Measurements from ENCODE around the gene NFIX.

The NFIX gene

GRCh38 chr19:12987190-12987589, 8.1 kb upstream of the NFIX start:
- DNase-seq (ENCODE audit: low read depth in 2 of 2, low spot score in 1 of 2), result no peak

DNA sequence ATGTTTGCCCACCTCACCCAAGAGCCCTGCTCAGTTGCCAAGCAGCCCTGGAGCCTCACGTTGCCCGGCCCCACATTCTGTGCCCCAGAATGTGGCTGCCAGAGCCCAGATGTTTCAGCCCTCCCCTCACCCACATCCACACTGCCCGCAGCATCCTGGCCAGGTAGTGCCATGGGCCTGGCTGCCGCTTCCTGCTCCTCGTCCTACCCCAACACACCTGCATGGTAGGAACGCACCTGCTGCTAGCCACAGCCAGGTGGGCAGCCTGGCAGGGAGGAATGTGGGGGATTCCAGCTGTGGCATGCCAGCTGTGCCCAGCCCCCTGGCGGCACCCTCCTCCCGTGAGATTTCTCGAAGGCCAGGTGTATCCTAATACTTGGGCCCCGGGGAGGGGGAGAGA, 7.5 kb upstream of the NFIX start:
- no peak for DNase-seq (ENCODE audit: low read depth in 2 of 2, low spot score in 1 of 2)

DNA sequence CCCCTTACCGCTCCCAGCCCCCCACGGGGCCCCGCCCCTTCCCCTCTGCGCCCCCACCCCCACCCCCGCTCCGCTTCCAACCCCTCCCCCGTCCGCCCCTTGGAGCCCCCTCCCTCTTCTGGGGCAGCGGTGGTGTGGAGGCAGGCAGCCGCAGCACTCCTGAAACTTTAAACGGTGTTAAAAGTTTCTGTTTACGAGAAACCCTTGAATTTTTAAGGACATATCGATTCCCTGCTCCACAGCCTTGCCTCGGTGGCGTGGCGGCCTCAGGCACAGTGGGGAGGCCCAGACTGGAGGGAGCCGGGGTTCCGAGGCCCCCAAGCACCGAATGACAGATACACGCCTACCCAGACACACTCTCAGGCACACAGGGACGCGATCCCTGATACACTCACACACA, 4.8 kb upstream of the NFIX start:
- no peak for DNase-seq (ENCODE audit: low read depth in 2 of 2, low spot score in 1 of 2)

- DNase-seq (ENCODE audit: low read depth in 2 of 2, low spot score in 1 of 2), result no peak
These were observed 4.4 kb upstream of the NFIX start for GRCh38 chr19:12990853-12991252.

DNA sequence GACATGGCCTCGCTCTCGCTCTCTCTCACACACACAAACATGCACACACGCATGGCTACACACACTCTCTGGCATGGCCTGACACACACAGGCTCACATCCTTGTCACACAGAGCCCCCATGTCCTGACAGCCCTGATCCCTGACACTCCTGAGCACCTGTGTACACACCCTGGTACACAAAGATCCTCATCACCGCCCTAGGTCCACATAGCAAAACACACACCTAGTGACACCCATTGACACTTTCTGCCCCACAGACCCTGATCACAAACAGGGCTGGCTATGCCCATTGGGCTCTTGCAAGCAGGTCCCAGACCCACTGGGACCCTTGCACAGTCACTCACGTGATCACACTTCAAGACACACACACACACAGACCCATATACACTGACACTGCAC, 4.0 kb upstream of the NFIX start:
- no peak for DNase-seq (ENCODE audit: low read depth in 2 of 2, low spot score in 1 of 2)

- no peak for DNase-seq (ENCODE audit: low read depth in 2 of 2, low spot score in 1 of 2)
These were observed 2.5 kb upstream of the NFIX start for GRCh38 chr19:12992729-12993128.

DNA sequence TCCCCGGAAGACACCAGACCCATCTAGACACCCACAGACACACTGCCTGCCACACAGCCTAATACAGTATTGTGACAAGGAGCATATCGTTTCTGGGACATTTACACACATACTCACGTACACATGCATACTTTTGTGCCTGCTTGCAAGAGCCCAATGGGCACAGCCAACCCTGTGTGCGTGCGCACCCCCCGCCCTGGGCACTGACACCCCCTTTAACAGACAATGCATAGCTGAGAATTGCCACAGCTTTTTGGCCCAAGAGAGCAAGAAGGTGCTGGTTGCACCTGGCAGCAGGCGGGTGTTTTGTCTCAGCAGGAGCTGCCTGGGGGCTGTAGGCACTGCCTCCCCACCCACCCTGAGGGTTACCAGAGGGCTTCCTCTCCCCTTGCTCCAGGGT, 1.7 kb upstream of the NFIX start:
- DNase-seq (ENCODE audit: low read depth in 2 of 2, low spot score in 1 of 2), result no peak

GRCh38 chr19:12995596-12996405, 526 bp downstream of the NFIX start:
- no peak for DNase-seq (ENCODE audit: low read depth in 2 of 2, low spot score in 1 of 2)

DNA sequence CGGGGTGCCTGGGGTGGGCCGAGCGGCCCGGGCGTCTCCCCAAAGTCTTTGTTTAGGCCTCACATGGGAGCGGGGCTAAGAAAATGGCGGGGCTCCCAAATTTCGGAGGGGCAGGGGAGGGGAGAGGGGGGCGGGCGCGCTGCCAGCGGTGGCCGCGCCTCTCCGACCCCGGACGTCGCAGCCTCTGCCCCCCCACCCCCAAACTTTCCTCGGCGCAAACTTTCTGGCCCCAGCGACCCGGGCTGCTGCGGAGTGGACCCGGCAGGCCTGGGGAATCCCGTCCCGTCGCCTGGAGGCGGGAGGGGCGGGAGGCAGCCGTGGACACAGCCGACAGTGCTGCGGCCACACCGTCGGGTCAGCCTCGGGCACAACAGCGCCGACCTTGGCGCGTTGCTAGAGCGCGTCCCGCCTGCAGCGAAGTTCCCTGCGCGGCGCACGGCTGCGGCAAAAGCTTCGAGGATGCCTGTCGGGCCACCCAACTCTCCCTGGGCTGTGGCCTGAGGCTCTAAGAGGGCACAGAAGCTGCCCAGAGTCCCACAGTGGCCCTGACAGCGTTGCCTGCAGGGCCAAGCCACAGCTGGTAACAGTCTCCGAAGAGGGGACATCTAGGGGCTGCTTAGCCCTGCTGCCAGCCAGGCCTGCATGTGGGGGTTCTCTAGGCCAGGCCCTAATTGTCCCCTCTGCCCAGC, 1.3 kb downstream of the NFIX start:
- no peak for DNase-seq (ENCODE audit: low read depth in 2 of 2, low spot score in 1 of 2)

DNA sequence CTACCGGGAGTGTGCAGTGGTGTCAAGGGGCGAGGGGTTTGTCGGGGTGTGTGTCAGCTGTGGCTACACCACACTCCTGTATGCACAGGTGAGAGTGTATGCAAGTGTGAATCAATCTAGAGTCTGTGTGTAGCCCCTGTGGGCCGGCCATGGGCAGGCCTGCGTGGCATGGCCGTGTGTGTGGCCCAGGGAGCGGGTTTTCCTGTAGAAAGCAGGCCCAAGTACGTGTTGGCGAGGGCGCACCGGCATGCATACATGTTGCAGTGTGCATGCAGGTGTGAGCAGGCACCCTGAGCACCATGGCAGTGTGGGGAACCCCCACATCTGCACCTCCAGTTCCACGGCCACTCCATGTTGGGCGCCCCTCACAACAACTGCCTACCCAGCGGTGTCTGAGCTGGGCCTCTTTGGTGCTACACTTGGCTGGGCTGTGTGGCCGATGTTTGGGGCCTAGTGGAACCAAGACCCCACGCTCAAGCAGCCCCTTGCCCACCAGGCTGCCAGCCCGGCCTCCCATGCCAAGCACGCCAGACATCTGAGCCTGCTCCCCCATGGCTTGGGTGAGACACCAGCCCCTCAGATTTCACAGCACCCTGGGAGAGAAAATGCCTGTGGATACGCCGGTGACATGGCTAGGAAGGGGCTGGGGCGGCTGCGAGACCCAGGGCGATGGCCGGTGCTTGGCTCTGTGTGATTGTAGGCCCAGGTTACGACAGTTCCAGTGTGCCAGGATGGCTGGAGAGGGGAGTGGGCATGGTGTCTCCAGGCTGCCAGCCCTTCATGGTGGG, 2.1 kb downstream of the NFIX start:
- no peak for DNase-seq (ENCODE audit: low read depth in 2 of 2, low spot score in 1 of 2)

- no peak for DNase-seq (ENCODE audit: low read depth in 2 of 2, low spot score in 1 of 2)
These were observed 3.0 kb downstream of the NFIX start for GRCh38 chr19:12997967-12998940.

DNA sequence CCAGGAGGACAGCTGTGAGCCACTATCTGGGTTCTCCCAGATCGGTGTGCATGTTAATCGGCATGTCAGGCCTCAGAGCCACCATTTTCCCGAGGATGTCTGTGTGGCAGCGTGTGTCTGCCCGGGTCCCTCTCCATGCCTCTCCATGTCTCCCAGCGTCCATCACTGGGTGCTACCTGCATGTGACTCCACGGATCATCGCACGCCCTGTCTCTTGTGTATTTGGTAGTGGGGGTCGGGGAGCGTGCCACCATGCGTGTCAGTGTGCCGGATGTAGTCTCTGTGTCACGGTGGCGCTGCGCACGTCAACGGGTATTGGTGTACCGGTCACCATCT, 5.9 kb downstream of the NFIX start:
- no peak for DNase-seq (ENCODE audit: low read depth in 2 of 2, low spot score in 1 of 2)

- DNase-seq (ENCODE audit: low read depth in 2 of 2, low spot score in 1 of 2), result no peak
These were observed 6.4 kb downstream of the NFIX start for GRCh38 chr19:13001502-13002165.

- DNase-seq (ENCODE audit: low read depth in 2 of 2, low spot score in 1 of 2), result no peak
These were observed 7.1 kb downstream of the NFIX start for GRCh38 chr19:13002166-13002898.

DNA sequence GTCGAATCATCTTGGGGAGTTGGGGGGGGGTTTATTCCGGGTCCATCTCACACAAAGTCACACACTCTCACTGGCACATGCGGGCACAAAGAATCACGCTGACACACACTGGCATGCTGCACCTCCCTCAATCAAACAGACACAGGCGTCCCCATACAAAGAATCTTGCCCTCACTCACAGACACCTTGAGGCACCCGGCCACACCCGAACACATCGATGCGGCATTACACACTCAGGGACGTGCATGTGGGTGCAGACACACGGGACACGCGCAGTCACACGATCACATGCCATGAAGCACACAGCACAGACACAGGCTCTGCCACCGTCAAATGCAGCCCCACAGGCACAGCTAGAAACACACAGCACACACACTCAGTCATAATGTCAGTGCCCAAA, 7.8 kb downstream of the NFIX start:
- no peak for DNase-seq (ENCODE audit: low read depth in 2 of 2, low spot score in 1 of 2)

DNA sequence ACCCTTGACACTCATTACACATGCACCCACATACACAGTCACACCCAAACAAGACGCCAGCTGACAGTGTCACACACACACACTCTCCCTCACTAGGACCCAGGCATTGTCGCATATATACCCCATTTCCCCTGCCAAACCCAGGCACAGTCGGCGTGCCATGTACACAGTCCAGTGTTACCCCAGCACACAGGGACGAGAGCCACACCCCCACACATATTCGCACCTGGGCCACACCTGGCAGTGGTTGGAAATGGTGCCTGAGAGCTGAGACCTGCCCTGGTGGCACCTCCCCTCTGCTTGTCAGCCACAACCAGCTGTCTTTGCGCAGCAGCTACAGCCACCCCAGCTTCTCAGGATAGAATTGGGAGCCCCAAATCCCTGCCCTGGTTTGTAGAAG, 9.0 kb downstream of the NFIX start:
- no peak for DNase-seq (ENCODE audit: low read depth in 2 of 2, low spot score in 1 of 2)

- DNase-seq (ENCODE audit: low read depth in 2 of 2, low spot score in 1 of 2), result no peak
These were observed 10.0 kb downstream of the NFIX start for GRCh38 chr19:13005253-13005652.

- no peak for DNase-seq (ENCODE audit: low read depth in 2 of 2, low spot score in 1 of 2)
These were observed 10.6 kb downstream of the NFIX start for GRCh38 chr19:13005861-13006370.

- no peak for DNase-seq (ENCODE audit: low read depth in 2 of 2, low spot score in 1 of 2)
These were observed 11.4 kb downstream of the NFIX start for GRCh38 chr19:13006431-13007281.

Data from stimulated activated CD8-positive, alpha-beta memory T cell treated with anti-CD3 and anti-CD28 coated beads, Interleukin-4, amount 100 ng/mL, for 1 hour (primary cell).